Sciatic nerve (tissue), 2 donors: ENCODE measurements around the gene WFDC2. TPM values are rescaled to one million over a fixed set of nuclear protein-coding genes. Genes with fewer than 3 reads are reported as not detected.
"Not testable (repeated sequence)": the region's sequence is repeated elsewhere in the genome, so short reads cannot be mapped to it uniquely, and the experiment has no call there.

Source experiments
- ATAC-seq: fragments of 200-7000 bp; cut with Tn5 transposase; one replicate; pipeline ENCODE4 v1.9.1; 2020; ENCODE audit warnings: mild to moderate bottlenecking, moderate library complexity
- DNase-seq: peaks from one replicate; pipeline ENCODE4 v3.0.0-alpha.2; 2020; ENCODE audit warnings: low spot score
- intact Hi-C: fragments of 100-400 bp; cut with DNase I; formaldehyde crosslinking; loops from one replicate; pipeline ENCODE4 v1.14.2; 2022
- total RNA-seq: library from RNA; stranded (reverse); fragmentation: NEBNext Ultra II Directional; extraction: Animal tissue kit (Norgen Biotek cat#: 25700); gene quantifications from one replicate; pipeline ENCODE4 v1.2.1, GENCODE V29; 2021
- donor health status: DM: no; HTN: no; CAD: no.
- donor health status: DM: no; HTN: no; CAD: no.

WFDC2 gene
- total RNA-seq, 1 donor from 2014 or later = 4.1 TPM

DNA sequence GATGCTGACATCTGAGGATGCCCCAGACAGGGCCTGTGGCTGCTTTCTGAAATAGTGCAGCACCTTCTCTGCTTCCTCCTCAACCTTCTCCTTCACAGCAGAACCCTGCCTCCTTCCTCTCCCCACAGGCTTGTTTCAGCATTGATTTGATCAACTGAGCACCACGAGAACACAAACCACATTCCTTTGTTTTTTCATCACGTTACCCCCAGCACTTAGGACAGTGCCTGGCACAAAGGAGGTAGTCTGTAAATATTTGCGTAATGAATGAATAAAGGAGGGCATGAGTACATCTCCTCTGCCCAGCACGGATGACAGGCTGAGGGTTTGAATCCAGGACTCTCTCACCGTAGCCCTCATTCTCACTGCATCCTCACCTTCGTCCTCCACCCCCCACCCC is 21.3 kb upstream of the WFDC2 start:
- intact Hi-C loops = loop anchor here (10.0 kb wide), 1 partner anchor 133 kb away; no protein-coding TSS in a partner anchor
- ATAC-seq (no peak), DNase-seq (no peak)

DNA sequence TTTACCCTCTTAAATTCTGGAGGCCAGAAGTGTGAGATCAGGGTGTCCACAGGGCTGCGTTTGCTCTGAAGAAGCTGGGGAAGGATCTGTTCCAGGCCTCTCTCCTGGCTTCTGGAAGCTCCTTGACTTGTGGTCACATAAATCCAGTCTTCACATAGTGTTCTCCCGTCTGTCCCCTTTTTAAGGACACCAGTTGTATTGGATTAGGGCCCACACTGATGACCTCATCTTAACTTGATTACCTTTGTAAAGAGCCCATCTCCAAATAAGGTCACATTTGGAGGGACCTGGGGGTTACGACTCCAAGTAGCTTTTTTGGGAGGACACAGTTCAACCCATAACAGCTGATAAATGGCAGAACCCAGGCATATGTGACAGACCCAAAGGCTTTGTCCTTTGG is 20.0 kb upstream of the WFDC2 start:
- ATAC-seq (no peak), DNase-seq (no peak)
- intact Hi-C loops = loop anchor here (10.0 kb wide), 1 partner anchor 135 kb away; no protein-coding TSS in a partner anchor

DNA sequence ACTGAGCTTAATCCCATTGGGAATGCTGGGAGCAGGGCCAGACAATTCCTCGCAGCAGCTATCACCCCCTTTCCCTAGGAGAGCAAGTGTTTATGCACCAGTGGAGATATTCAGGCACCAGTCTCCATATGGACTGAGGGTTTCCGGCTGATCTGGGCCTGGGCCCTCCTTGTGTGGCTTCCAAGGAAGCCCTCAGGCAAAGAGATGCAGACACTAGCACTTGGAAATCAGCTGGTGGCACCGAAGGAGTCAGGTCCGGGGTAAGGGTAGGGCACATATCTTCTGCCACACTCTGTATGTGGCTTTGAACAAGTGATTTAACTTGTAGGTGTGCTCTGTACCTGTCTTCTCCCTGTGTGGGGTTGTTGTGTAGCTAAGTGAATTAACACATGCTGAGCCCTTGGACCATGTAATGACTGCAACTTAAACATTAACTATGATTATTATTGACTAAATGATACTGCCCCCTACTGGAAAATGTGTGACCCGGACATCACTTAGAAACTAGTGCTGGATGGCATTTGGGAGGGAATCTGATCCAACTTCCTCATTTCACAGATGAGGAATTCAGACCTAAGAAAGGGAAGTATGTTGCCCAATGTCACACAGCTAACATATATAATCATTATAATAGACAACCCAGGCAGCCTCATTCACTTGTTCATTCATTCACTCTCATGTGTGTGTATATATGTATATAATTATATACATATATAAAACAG is 19.3 kb upstream of the WFDC2 start:
- intact Hi-C loops = no loop called here
- ATAC-seq = peak; percentile 39
- no peak for DNase-seq

DNA sequence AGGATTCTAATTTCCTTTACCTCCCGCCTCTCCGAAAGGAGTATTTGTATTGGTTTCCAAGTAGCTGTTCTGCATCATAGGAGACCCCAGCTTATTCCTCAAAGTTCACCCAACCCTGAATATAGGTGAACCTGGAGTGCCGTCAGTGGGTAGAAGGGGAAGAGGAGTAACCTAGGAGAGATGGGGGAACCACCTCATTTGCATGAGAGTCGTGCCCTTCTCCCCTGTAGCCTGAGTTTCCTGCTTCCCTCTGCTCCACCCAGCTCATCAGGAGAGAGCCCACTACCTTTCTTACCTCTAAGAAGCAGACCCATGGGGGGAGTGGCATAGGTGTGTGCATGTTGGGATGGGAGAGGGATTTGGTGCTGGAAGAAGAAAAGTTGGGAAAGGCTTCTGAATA is 17.3 kb upstream of the WFDC2 start:
- intact Hi-C loops = no loop called here
- ATAC-seq (no peak), DNase-seq (no peak)

DNA sequence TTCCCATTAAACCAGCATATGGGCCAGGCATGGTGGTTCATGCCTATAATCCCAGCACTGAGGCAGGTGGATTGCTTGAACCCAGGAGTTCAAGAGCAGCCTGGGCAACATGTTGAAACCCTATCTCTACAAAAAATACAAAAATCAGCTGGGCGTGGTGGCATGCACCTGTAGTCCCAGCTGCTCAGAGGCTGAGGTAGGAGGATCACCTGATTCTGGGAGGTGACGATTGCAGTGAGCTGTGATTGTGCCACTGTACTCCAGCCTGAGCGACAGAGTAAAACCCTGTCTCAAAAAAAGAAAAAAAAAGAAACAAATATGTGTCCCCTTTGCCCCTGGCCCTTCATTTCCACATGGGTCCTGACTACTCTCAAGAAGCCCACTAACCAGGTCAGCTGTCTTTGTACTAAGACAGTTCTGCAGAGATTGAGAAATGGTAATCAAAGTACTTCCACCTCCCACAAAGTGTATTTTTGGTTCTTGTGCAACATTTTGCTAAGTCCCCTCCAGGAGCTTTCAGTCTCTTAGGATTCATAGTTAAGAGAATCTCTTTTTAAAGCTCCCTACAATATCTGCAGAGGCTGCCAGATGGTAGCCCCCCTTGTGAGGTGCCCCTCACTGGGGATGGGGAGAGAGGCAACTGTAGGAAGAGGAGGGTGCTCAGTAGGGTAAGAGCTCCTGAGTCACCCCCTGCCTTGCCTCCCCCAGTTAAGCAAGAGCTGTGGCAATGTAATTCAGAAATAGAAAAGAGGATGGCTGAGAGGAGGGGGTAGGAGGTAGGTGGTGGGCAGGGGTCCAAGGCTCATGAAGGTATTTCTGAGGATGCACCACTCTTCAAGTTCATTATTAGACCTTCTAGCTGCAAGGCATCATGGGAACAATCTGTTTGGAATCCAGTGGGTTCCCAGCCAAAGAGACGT is 16.5 kb upstream of the WFDC2 start:
- intact Hi-C loops = no loop called here
- no peak for ATAC-seq
- no peak for DNase-seq

DNA sequence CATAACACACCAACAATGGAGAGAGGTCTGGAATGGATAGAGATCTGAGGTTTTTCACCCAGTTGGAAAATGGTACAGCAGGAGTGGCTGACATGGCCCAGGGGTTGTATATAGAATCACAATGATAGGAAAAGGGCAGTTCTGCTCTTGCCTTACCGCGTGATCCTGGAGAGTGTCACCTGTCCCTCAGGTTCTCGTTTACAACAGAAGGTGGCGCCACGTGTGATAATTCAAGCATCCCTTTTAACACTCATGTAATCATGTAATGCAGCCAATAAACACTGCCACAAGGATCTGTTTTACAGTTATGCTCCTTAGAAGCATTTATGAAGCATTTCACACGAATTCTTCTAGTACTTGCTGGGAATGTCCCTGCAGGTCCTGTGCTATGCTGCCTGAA is 12.9 kb upstream of the WFDC2 start:
- ATAC-seq (no peak), DNase-seq (no peak)
- intact Hi-C loops = no loop called here

DNA sequence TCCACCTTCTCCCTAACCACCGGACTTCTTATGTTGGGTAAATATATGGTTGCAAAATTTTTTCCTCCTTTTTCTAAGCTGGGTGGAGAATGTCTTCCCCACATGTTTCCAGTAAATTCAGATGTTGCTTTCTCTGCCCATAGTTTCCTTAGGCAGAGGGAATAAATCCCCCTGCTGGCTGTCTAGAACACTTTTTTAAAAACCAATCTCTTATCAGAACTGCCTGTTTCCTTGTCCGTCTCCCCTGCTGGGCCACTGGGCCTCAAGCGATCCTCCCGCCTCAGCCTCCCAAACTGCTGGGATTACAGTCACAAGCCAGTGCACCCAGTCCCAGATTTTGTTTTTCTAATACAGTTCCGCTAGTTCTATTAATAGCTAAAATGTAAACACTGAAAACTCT is 9.9 kb upstream of the WFDC2 start:
- ATAC-seq = no peak
- intact Hi-C loops = no loop called here

DNA sequence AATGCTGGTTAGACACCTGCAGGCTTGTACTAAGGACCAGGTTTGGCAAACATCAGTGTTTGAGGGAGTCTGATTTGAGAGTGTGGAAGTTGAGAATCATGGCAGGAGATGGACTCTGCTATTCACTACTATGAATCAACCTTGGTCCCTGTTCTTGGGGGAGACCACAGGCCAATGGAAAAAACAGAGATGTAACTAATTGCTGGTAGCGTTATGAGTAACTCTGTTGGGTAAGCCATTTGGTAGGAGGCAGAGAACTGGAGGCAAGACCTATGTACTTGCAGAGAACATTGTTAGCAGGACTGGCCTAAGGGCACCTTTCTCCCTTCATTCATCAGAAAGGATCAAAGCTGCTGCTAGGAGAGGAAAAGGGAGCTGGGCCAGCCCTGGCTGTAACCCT is 8.3 kb upstream of the WFDC2 start:
- DNase-seq (no peak), ATAC-seq (no peak)
- intact Hi-C loops = no loop called here

More for the DNA sequence above, 9.9 kb upstream of the WFDC2 start:
- no peak for DNase-seq

DNA sequence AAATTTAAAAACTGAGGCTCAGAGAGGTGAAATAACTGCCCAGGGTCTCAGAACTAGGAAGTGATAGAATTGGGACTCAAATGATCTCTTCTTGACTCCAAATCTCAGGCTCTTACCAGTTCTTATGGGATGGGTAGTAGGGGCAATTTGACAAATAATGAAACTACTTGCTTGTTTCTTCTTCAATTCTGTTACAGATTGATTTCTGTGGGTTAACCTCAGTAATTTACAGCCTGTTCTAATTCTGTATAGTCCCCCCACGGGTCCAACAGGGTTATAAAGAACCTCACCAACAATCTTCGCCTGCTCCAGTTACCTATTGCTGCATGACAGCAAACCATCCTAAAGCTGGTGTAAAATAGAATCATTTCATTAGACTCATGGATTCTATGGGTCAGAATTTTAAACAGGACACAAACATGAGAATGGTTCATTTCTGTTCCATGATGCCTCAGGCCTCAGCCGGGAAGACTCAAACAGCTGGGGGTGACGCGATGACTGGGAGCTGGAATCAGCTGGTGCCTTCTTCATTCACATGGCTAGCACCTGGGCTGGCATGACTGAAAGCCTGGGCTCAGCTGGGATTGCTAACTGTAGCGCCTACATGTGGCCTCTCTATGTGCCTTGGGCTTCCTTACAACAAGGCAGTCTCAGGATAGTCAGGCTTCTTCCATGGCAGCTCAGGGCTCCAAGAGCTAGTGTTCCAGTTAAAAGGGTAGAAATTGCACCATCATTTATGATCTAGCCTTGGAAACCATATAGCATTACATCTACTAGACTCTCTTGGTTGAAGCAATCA is 6.6 kb upstream of the WFDC2 start:
- intact Hi-C loops = no loop called here
- DNase-seq (no peak), ATAC-seq (no peak)

DNA sequence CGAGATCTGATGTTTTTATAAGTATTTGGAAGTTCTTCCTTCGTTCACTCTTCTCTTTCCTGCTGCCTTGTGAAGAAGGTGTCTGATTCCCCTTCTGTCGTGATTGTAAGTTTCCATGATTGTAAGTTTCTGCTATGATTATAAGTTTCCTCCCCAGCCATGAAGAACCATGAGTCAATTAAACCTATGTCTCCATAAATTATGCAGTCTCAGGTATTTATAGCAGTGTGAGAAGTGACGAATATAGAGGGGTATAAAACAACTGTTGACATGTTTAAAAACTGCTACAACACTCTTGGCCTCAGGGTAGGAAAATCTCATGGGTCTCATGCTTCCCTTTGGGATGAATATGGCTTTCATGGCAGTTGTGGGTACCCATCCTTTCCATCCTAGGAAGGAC is 5.8 kb upstream of the WFDC2 start:
- intact Hi-C loops = no loop called here
- no peak for ATAC-seq

DNA sequence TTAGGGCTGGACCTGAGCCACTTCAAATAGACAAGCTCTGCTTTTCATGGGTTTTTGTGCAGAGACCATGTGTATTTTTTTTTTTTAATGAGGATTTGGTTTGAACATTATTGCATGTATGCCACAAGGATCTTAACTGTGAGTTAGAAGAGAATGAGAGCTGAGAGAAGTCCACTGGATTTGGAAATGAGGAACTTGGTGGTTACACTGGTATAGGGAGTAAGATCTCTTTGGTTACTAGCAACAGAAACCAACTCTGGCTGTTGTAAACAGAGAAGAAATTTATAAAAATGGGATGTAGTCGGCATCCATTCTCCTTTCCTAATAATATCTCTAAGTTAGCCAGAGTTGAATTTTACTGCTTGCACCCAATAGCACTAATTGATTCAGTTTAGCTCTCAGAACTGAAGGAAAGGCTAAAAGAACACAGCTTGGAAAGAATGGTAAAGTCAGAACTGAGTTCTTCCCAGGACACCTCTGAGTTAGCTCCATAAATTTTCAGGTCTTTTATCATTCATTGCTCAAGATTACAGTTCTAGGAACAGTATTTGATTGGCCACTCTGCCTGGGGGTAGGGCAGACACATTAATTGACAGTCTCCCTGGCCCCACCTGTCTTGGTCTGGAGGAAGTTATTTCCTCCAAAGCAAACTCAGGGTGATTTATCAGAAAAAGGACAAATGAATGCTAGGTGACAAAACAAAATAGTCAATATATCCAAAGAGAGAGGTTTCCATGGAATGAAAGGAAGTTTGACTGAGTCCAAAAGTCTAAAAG is 3.9 kb upstream of the WFDC2 start:
- DNase-seq (no peak), ATAC-seq (no peak)
- intact Hi-C loops = no loop called here

More for the DNA sequence above, 5.8 kb upstream of the WFDC2 start:
- no peak for DNase-seq

DNA sequence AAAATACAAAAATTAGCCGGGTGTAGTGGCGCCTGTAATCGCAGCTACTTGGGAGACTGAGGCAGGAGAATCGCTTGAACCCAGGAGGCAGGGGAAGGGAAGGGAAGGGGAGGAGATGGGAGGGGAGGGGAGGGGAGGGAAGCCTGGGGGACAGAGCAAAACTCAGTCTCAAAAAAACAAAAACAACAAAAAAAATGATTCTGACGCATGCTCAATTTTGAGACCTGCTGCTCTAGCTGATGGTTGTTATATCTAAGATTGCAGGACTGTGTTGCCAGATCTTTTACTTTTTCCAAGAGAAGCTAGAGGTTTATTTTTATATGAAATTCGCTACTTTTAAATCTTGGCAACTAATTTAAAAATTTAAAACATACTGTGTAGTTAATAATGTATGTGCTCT is 2.4 kb upstream of the WFDC2 start:
- intact Hi-C loops = no loop called here
- DNase-seq (no peak), ATAC-seq (no peak)

DNA sequence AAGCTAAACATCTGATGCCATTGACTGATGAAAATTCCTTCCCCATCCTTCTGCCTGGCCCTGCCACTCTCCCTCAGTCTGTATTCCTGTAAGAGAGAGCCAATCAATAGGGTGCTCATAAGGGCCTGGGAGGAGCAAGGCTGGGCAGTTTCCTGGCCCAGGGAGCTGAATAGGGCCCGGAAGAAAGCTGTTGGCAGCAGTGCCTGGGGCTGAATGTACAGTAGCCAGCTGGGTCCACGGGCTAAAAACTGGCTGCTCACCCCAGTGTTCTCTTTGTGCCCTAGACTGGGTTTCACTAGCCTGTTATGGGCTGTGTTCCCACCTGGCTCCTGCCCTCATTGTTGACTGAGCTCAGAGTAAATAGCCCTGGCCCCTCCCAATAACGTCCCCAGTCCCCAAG is 1.7 kb upstream of the WFDC2 start:
- intact Hi-C loops = no loop called here
- DNase-seq = no peak
- ATAC-seq = no peak

DNA sequence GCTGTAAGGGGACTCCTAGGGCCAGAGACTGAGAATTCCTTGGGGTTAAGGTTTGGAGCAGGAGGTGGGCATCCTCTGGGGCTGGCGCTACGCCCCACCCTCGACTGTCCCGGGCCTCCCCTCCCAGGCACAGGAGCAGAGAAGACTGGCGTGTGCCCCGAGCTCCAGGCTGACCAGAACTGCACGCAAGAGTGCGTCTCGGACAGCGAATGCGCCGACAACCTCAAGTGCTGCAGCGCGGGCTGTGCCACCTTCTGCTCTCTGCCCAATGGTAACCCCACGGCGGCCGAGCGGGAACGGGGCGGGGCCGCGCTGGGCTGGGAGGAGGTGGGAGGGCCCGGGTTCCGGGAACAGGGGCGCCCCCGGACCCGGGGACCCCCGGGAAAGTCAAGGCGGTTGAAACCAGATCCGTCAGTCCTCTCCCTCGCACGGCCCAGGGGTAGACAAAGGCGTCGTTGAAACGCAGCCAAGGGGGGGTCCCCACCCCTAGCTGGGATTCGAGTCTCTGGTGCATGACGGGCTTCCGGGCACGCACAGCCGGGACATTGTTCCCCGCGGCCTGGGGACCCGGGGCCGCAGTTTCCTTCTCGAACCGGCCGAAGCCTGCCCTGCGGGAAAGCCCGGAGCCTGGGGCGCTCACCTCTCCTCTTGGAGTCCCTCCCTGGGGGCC is 844 bp downstream of the WFDC2 start:
- ATAC-seq (peak; percentile 90), DNase-seq (peak; percentile 80)
- intact Hi-C loops = no loop called here

DNA sequence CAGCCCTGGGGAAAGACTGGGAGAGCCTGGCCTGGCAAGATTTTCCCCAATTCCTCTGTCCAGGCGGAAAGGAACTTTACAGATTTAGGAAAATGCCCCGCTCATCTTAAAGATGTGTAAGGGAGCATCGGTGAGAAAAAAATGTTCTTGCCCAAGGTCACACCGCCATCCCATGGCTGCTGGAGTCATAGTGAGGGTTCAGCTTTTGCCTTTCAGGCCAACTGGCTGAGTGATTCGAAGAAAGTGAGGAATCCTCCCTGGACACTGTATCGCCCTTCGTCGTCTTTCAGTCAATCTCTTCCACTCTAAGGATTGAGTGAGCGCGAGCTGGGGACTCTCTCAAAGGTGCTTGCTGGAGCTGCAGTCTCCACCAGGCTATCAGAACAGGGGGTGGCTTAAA is 1.4 kb downstream of the WFDC2 start:
- peak; percentile 44 for ATAC-seq
- intact Hi-C loops = no loop called here

DNA sequence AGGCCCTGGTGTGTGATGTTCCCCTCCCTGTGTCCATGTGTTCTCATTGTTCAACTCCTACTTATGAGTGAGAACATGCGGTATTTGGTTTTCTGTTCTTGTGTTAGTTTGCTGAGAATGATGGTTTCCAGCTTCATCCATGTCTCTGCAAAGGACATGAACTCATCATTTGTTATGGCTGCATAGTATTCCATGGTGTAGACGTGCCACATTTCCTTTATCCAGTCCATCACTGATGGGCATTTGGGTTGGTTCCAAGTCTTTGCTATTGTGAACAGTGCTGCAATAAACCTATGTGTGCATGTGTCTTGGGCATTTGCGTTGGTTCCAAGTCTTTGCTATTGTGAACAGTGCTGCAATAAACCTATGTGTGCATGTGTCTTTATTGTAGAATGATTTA is 2.7 kb downstream of the WFDC2 start:
- ATAC-seq, intact Hi-C loops, DNase-seq: not testable (repeated sequence)

More for the DNA sequence above, 1.4 kb downstream of the WFDC2 start:
- no peak for DNase-seq

DNA sequence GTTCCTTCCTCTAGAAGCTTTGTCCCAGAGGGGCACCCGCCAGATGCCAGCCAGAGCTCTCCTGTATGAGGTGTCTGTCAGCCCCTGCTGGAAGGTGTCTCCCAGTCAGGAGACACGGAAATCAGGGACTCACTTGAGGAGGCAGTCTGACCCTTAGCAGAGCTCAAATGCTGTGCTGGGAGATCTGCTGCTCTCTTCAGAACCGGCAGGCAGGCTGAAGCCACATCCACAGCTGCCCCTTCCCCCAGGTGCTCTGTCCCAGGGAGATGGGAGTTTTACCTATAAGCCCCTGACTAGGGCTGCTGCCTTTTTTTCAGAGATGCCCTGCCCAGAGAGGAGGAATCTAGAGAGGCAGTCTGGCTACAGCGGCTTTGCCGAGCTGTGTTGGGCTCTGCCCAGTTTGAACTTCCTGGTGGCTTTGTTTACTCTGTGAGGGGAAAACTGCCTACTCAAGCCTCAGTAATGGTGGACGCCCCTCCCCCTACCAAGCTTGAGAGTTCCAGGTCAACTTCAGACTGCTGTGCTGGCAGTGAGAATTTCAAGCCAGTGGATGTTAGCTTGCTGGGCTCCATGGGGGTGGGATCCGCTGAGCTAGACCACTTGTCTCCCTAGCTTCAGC is 8.1 kb downstream of the WFDC2 start:
- DNase-seq, ATAC-seq, intact Hi-C loops: not testable (repeated sequence)

DNA sequence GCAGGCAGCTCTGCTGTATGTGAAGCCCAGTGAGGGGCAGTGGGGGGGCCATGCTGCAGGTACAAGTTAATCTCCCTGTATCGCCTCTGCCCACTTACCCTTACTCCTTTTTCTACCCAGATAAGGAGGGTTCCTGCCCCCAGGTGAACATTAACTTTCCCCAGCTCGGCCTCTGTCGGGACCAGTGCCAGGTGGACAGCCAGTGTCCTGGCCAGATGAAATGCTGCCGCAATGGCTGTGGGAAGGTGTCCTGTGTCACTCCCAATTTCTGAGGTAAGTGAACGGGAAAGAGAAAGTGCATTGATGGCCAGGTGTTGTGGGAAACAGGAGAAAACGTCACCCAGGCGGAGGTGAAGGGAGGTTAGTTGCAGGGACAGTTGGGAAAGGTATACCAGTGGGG is 10.3 kb downstream of the WFDC2 start:
- intact Hi-C loops = no loop called here
- no peak for ATAC-seq
- DNase-seq = no peak
